Neural cell (in vitro differentiated cells): ENCODE data around the gene PRKCA.

Experiments used
- CTCF ChIP-seq: fragments of 450-650 bp; IDR thresholded peaks from 2 replicates; pipeline ENCODE4 v1.5.1; 2014; ENCODE audit warnings: antibody characterized with exemption, mild to moderate bottlenecking, moderate library complexity; ENCODE audit not compliant: poor library complexity, severe bottlenecking
- POLR2AphosphoS5 ChIP-seq: IDR thresholded peaks from 2 replicates; pipeline ENCODE4 v1.6.1; 2012
- SMC3 ChIP-seq: fragments of 450-650 bp; conservative IDR thresholded peaks from 2 replicates; pipeline ENCODE4 v1.6.1; 2014; ENCODE audit warnings: antibody characterized with exemption, mild to moderate bottlenecking, moderate library complexity; ENCODE audit not compliant: poor library complexity
- TAF1 ChIP-seq: IDR thresholded peaks from 2 replicates; pipeline ENCODE4 v1.6.1; 2012; ENCODE audit warnings: low read depth

DNA sequence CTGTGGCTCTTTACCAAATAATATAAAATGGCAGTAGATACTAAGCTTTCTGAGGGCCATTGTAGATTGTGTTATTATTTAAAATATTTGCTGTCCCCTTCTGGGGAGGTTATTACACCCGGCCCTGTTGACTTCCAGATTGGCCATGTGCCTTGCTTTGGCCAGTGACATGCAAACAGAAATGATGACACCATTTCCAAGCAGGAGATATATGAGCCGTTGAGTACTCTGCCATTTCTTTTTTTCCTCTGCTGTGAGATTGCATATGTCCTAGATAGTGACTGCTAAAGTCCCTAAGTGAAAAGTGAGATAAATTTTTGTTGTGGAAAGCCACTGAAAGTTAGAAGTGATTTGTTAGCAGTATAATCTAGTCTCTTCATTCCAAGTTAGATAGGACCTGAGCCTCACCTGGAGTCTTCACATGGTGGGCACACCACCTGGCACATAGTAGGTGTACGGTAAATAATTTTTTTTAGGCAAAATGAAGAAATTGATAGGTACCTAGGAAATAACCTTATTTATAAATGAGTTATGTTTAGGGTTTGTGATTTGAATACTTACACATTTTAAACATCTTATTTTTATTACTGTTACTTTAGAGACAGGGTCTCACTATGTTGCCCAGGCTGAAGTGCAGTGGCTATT is 328.5 kb downstream of the PRKCA start:
- TF ChIP-seq SMC3: no peak
- TF ChIP-seq TAF1: no peak
- no peak for TF ChIP-seq POLR2AphosphoS5
- TF ChIP-seq CTCF: no peak
